HG02981 (cell line): ENCODE results near the gene STPG2.

Experiments
- ATAC-seq: cut with Tn5 transposase; IDR thresholded peaks from one replicate; pipeline ENCODE4 v1.9.1; 2021; ENCODE audit warnings: mild to moderate bottlenecking, moderate library complexity; ENCODE audit not compliant: unreplicated experiment

STPG2 gene

DNA sequence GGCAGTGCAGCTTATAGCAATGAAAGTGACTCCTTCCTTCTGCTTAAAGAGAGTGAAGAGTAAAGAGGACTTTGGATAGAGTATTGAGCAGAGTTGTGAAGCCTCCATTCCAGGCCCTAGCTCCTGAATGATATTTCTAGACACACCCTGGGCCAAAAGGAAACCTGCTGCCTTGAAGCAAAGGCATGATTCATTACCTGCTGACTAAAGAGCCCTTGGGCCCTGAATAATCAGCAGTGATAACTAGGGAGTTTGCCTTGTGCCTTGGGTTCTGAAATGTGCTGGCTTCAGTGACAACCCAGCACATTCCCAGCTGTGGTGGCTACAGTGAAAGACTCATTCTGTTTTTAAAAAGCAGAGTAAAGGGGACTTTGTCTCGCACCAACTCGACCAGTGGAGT is 49.2 kb downstream of the STPG2 start:
- no peak for ATAC-seq

DNA sequence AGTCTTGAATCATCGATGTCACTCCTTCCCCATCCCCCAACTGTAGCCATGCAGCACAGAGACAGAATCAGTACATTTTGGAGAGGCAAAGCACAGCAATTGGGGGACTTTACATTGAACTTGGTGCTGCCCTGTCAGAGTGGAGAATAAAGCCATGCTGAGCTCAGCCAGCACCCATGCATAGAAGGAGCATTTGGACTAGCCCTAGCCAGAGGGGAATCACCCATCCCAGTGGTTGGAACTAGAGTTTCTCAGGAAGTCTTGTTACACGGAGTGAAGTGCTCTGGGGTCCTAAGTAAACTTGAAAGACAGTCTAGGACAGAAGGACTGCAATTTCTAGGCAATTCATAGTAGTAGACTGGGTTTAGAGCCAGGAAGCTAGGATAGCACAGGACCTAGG is 49.6 kb downstream of the STPG2 start:
- ATAC-seq: no peak

- no peak for ATAC-seq
Measured at GRCh38 chr4:98092833-98093439, 50.3 kb downstream of the STPG2 start.

- ATAC-seq: no peak
Measured at GRCh38 chr4:98081936-98082335, 61.3 kb downstream of the STPG2 start.

DNA sequence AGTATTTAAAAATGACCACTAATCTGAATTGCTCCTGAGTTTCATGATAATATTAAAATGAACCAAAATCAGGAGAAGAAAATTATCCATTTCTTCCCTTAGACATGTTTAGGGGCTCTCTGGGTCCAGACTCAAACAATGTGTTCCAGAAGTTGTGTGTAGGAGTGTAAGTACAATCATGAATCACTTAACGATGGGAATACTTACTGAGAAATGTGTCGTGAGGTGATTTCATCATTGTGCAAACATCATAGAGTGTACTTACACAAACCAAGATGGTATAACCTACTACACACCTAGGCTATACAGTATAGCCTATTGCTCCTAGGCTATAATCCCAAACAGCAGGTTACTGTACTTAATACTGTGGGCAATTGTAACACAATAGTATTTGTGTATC is 74.8 kb downstream of the STPG2 start:
- ATAC-seq: no peak

- ATAC-seq: no peak
Measured at GRCh38 chr4:98055800-98056501, 87.3 kb downstream of the STPG2 start.

- ATAC-seq: no peak
Measured at GRCh38 chr4:98046665-98047064, 96.6 kb downstream of the STPG2 start.

DNA sequence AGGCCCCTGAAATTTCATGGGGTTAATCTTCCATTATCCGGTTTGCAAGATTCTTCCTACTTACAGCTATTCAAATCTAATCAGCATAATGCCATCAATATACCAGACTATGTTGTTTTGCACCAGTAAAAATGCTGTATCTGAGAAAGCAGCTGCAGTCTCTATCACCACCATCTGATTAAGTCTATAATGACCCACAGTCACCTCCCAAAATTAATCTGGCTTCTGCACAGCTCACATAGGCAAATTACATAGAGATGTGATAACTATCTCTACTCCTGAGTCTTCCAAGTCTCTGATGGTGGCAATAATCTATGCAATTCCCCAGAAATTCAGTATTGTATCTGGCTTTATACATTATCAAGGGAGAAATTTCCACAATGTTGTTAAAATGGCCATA is 113.2 kb downstream of the STPG2 start:
- no peak for ATAC-seq

GRCh38 chr4:98027827-98028226 is 115.4 kb downstream of the STPG2 start:
- ATAC-seq: no peak

- no peak for ATAC-seq
Measured at GRCh38 chr4:98026362-98026761, 116.9 kb downstream of the STPG2 start.

GRCh38 chr4:98006814-98007412 is 136.4 kb downstream of the STPG2 start:
- no peak for ATAC-seq

- no peak for ATAC-seq
Measured at GRCh38 chr4:98006060-98006459, 137.2 kb downstream of the STPG2 start.

GRCh38 chr4:98000940-98001339 is 142.3 kb downstream of the STPG2 start:
- ATAC-seq: no peak

DNA sequence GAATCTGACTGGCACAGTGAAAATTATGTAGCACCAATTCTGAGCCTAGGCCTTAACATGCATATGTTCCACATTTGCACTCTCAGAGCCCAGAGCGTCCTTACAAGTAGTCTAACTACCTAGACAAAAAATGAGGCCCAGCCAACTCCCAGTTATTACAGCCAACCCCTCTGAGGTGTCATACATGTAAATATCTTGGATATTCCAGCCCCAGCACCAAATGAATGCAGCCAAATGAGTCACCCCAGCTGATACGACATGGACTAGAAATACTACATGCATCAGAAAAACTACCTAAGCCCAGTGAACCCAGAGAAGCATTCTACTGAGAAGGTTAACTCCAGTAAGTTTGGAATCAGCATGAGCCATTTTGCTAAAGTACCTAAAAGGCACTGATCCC is 145.1 kb downstream of the STPG2 start:
- no peak for ATAC-seq

GRCh38 chr4:97994765-97995465 is 148.4 kb downstream of the STPG2 start:
- no peak for ATAC-seq

DNA sequence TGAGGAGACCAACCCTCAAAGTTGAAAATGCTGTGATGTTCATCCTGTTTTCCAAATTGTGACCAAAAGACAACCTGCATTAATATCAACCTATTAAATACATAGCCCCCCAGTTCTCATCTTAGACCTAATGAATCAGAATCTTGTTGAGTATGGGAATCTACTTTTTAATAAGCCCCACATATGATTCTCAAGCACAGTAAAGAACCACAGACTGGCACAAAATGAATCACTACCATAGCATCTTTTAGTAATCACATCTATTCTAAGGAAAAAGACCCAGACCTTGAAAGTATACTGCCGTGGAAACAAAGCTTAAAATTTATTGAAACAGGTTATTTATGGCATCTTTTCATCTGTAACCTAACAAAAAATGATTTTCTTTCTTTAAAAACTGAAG is 152.9 kb downstream of the STPG2 start:
- no peak for ATAC-seq

DNA sequence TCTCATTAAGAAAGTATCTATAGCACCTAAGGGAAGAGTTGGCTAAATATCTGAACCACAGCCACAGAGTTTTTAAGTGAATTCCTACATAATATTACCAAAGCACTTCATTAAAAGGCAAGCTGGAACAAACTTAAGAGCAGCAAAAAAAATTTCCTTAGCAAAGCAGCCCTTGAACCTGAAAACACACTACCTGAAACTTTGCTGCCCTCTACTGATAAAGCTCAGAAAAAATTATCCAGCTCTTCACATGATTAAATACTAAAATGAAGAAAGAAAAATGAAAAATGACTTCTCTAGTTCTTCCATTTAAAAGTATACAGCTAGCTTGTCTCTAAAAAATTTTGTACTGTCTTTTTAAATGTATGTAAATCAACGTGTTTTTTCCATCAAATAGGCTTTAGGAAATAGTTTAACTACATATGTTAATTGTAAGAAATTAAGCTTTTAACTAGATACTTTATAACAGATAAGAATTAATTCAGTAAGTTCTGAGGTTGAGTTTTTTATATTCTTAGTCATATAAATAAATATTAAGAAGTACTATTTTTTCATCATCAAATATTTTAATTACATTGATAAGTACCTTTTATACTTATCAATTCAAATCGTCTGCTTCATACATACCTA is 156.1 kb downstream of the STPG2 start:
- ATAC-seq: no peak

DNA sequence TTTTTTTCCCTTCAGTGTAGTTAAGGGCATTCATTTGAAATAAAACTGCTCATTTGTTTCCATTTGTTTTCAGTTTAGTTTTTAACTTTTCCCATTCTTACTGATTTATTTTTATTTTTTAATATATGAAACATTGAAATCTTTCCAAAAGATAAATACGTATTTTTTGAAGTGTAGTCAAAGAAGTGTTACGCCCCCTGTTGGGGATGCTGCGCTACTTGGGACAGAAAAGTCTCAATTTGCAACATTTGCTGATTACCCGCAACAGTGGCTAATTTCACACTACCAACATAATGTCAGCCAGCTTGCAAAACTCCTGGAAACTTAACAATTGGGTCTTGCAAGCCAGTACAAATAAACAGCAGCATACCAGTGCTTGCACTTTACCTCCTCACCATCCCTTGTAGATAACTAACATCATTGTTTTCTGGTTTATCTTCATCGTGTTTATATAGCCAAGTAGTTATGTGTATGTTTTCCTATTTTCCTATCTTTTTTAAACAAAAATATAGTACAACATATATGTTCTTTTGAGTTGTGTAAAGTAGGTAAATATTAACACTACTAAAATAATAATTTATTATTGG is 158.6 kb downstream of the STPG2 start:
- no peak for ATAC-seq

DNA sequence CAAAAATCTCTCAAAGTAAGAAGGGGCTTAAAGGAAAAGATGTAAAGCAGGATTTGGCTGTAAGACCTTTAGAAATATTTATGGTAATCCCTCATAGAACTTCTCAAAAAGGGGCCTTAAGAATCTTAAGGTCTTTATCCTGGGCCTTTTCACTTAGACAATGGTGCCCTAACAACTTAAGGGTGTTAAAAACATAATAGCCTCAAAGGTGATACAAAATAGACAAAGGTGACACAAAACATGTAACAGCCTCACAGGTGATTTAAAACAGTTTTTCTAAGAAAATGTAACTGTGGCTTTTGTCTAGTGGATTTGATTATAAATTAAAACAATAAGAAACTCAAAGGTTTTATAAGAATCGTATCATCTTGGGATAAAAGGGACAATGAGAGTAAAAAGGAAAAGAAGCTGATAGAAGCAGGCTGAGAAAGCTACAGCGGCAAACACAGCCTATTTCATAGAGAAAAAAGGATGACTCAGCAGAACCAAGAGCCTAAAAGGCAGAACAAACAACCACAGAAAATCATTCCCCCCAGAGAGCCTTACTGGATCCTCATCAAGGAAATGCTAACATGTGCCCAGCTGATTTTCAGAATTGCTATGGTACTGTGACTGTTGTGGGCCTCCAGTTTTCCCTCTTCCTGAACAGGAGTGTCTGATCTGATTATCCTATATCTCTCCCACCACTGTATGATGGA is 164.3 kb downstream of the STPG2 start:
- ATAC-seq: no peak

DNA sequence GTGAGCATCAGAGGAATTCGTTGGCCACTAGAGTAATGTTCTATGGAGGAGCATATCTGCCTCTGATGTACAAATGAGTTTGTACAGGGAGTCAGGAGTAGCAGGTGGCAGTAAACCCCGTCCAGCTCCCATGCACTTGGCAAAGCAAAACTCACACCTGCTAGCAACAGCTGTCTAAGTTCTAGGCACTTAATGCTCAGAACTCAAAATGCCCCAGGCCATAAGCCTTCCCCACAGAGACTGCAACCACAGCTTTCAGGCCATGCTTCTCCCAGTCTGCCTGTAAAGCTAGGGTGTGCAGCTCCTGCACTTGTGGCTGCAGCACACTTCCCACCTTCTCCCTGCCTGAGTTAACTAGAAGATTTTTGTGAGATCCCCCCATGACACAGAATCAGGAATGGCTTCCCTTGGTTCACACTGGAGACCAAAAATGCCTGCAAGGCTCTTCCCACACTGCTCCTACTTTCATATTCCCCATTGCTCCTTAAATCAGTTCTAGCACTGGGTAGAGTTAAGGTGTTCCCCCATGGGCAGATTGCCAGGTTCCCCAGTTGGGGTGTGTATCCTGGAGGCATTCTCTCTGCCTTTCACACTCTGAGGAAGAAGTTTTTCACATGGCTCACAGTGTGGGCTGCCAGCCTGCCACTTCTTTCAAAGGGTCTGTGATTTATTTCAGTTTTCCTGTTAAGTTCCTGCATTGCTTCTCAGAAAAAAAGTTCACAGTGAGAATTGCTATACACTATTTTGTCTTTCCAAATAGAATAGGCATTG is 189.9 kb downstream of the STPG2 start:
- ATAC-seq: no peak
